PC-3 (cell line): Measurements from ENCODE around the gene DHRS2.

Experiments used
- CTCF ChIP-seq: fragments of 300-600 bp; sonication (generic); conservative IDR thresholded peaks from 2 replicates; pipeline ENCODE4 v1.5.1; 2017; ENCODE audit warnings: antibody characterized with exemption, low read depth, mild to moderate bottlenecking, low read length
- EZH2 ChIP-seq: fragments of 300-600 bp; sonication (generic); IDR thresholded peaks from one replicate; pipeline ENCODE4 v1.6.1; 2017; ENCODE audit warnings: antibody characterized with exemption, mild to moderate bottlenecking, low read length; ENCODE audit not compliant: unreplicated experiment
- EZH2phosphoT487 ChIP-seq: fragments of 300-600 bp; sonication (generic); IDR thresholded peaks from 2 replicates; pipeline ENCODE4 v1.6.1; 2018; ENCODE audit warnings: mild to moderate bottlenecking, antibody characterized with exemption, low read length, borderline replicate concordance

DNA sequence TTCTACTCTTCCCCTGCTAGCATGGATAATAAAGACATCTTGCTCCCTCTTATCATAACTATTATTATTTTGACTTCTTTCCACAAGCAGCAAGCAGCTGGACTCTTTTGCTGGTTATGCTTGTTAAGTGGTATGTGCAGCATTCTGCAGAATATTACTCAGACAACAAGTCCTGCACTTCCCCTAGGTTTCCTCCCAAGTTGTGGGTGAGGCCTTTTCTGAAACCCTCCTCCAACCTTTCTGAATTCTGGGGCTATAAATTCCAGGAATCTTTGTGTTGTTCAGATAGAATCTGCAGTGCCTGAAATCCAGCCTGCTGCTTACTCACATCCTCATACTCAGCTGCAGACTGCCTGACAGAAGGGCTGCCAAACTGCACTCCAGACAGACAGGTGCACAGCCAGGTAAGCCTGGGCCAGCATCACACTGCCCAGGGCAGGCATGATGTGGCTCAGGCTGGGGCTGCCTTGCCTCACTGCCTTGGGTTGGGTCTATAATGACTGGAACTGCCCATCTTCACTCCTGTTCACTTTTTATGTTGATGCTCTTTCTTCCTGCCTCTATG, 6.2 kb upstream of the DHRS2 start:
- TF ChIP-seq EZH2phosphoT487 (no peak), CTCF (no peak), EZH2 (no peak)
